Measurements from ENCODE around the gene MST1R. TPM values are rescaled to one million over a fixed set of nuclear protein-coding genes. Genes with fewer than 3 reads are reported as not detected.
A peak's percentile ranks its signal among the peaks of the same experiment; 100 is the strongest.

MST1R gene
- polyA plus RNA-seq, 1 experiment: 0.64 TPM

GRCh38 chr3:49865198-49865784 is 38.4 kb downstream of the MST1R start:
- H3K4me3 ChIP-seq (ENCODE audit: low read depth, low read length): no peak overlapping the region
- TF ChIP-seq, protein P1, sequence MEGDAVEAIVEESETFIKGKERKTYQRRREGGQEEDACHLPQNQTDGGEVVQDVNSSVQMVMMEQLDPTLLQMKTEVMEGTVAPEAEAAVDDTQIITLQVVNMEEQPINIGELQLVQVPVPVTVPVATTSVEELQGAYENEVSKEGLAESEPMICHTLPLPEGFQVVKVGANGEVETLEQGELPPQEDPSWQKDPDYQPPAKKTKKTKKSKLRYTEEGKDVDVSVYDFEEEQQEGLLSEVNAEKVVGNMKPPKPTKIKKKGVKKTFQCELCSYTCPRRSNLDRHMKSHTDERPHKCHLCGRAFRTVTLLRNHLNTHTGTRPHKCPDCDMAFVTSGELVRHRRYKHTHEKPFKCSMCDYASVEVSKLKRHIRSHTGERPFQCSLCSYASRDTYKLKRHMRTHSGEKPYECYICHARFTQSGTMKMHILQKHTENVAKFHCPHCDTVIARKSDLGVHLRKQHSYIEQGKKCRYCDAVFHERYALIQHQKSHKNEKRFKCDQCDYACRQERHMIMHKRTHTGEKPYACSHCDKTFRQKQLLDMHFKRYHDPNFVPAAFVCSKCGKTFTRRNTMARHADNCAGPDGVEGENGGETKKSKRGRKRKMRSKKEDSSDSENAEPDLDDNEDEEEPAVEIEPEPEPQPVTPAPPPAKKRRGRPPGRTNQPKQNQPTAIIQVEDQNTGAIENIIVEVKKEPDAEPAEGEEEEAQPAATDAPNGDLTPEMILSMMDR (IDR thresholded peaks at IDR 0.05; ENCODE audit: insufficient read depth, low read depth, low read length): no peak
- DNase-seq (ENCODE audit: low read depth): no peak
- ChIA-PET POLR2A (no interaction called here), CTCF (no interaction called here)
- H3K36me3 ChIP-seq (ENCODE audit: control insufficient read depth, insufficient read depth, low read length): no peaks in the 10 kb centered on the region
- peaks cover 37% of the 10 kb centered on the region for H3K27me3 ChIP-seq (ENCODE audit: control insufficient read depth, insufficient read depth, low read length)

- ChIA-PET CTCF (interaction anchor here (1.1 kb wide), 1 partner anchor 9 kb away, joined by 4 read pairs; no protein-coding TSS in a partner anchor), POLR2A (no interaction called here)
These were observed 39.2 kb downstream of the MST1R start for GRCh38 chr3:49864505-49864904.

DNA sequence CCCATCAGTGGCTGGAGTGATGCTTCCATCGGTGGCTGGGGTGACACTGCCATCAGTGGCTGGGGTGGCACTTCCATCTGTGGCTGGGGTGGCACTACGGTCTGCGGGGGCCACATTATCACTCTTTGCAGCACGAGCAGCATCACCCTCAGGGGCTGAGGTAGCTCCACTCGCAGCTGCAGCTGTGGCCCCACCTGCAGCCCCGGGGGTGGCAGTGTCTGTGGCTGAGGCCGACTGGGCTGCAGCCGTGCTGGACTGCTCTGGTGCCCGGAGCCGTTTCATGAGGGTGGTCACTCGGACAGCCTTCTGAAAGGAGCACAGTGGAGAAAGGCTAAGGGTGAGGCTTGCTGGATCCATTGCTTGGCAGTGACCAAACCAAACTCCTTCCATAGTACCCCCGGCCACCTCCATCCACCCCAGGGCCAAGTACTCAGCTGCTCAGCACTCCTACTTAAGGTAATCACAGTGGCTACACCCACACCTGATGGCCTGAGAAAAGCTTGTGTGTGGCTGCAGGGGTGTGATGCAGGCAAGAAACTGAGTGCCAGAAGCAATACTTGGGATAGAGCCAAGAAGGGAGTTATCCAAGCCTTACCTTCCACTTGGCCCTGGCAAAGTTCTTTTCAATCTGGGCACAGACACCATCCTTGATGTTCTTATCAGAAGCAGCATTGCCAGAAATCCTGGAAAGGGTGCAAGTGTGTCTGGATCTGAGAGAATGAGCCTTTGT is 43.9 kb downstream of the MST1R start:
- no peaks in the 10 kb centered on the region for H3K36me3 ChIP-seq (ENCODE audit: control insufficient read depth, insufficient read depth, low read length)
- peaks cover 7% of the 10 kb centered on the region for H3K27me3 ChIP-seq (ENCODE audit: control insufficient read depth, insufficient read depth, low read length)
- no peak overlapping the region for H3K4me3 ChIP-seq (ENCODE audit: low read depth, low read length)
- POLR2A ChIA-PET: no interaction called here
- CTCF ChIA-PET: no interaction called here
- TF ChIP-seq, protein P1 (IDR thresholded peaks at IDR 0.05; ENCODE audit: insufficient read depth, low read depth, low read length): no peak
- no peak for DNase-seq (ENCODE audit: low read depth)

More at GRCh38 chr3:49864505-49864904, 39.2 kb downstream of the MST1R start:
- Histone ChIP-seq H3K36me3 (ENCODE audit: control insufficient read depth, insufficient read depth, low read length) (no peaks in the 10 kb centered on the region), H3K27me3 (ENCODE audit: control insufficient read depth, insufficient read depth, low read length) (peaks cover 31% of the 10 kb centered on the region), H3K4me3 (ENCODE audit: low read depth, low read length) (no peak overlapping the region)
- TF ChIP-seq, protein P1 (IDR thresholded peaks at IDR 0.05; ENCODE audit: insufficient read depth, low read depth, low read length): no peak
- no peak for DNase-seq (ENCODE audit: low read depth)

DNA sequence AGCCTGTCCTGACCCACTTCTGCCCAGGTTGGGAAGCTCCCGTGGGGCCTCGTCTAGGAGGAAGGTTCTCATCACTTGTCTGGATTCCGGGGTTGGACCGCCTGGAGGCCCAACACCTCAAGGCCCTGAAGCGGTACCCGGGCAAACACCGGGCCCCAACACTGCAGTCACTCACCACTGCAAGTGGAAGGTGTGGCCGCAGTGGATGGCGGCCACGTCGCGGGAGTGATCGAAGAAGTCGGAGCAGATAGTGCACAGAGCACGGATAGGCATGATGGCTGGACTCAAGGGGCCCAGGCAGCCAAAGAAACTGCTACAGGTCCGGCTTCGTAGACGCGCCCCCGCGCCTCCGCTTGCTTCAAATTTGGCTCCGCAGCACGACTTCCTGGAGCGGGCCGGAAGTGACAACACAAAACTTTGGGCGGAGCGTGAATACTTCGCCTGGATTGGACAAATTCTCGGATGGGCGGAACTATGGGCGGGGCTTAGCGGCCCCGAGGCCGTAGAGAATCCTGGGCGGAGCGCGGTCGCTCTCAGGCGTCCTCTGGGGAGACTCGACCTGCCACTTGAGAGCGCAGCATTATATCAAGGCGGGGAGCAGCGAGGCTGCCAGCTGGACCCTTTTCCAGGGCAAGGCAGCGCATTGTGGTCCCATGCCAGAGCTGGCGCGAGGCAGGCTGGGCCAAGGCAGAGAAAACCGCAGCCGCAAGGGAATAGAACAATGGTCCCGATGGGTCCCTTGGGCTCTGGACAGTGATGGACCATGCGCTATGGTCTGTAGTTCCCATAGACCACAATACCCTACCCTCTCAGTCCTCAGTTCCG is 47.3 kb downstream of the MST1R start, which contains the start of gene TRAIP:
Gene TRAIP, minus strand, starts transcription at position 384 of the 825 bp plus-strand sequence. Its CDS starts 111 bp downstream, at position 273.
- H3K36me3 ChIP-seq (ENCODE audit: control insufficient read depth, insufficient read depth, low read length): no peaks in the 10 kb centered on the region
- H3K4me3 ChIP-seq (ENCODE audit: low read depth, low read length): peak within 1 kb of the TSS; percentile 74
- TF ChIP-seq, protein P1 (IDR thresholded peaks at IDR 0.05; ENCODE audit: insufficient read depth, low read depth, low read length): no peak
- ChIA-PET CTCF (interaction anchor here (1.0 to 2.1 kb wide), 3 partner anchors 17 to 54 kb away, joined by 5 to 11 read pairs (median 8); partner anchors contain the start of gene INKA1), POLR2A (no interaction called here)
- DNase-seq (ENCODE audit: low read depth): peak; percentile 64
- no peaks in the 10 kb centered on the region for H3K27me3 ChIP-seq (ENCODE audit: control insufficient read depth, insufficient read depth, low read length)

- TF ChIP-seq, protein P1 (IDR thresholded peaks at IDR 0.05; ENCODE audit: insufficient read depth, low read depth, low read length): no peak
- Histone ChIP-seq H3K4me3 (ENCODE audit: low read depth, low read length) (peak overlapping the region; percentile 74), H3K36me3 (ENCODE audit: control insufficient read depth, insufficient read depth, low read length) (no peaks in the 10 kb centered on the region), H3K27me3 (ENCODE audit: control insufficient read depth, insufficient read depth, low read length) (no peaks in the 10 kb centered on the region)
- POLR2A ChIA-PET: no interaction called here
- CTCF ChIA-PET: interaction anchor here (0.6 to 2.1 kb wide), 5 partner anchors 8 to 161 kb away, joined by 3 to 11 read pairs (median 6); partner anchors contain the start of gene INKA1
- no peak for DNase-seq (ENCODE audit: low read depth)
These were observed 48.0 kb downstream of the MST1R start for GRCh38 chr3:49855662-49856061.

Data from BJ (cell line).